Measurements from ENCODE around the gene GRAMD1B. TPM values are rescaled to one million over a fixed set of nuclear protein-coding genes. Genes with fewer than 3 reads are reported as not detected.

The GRAMD1B gene
- total and polyA plus RNA-seq, 4 donors, result 0.29 to 2.6 (median 1.3) TPM

DNA sequence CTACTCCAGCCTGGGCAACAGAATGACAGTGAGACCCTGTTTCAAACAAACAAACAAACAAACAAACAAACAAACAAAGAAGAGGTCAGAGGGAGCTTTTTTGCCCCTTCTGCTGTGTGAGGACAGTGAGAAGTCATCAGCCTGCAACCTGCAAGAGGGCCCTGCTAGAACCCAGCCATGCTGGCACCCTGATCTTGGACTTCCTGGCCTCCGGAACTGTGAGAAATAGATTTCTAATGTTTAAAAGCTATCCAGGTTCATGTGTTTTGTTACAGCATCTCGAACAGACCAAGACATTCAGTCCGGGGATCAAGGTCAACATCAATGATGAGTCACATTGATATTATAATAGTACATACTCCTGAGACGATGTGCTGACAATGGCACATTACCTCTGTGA is 41.4 kb upstream of the GRAMD1B start:
- Histone ChIP-seq H3K4me3 (ENCODE audit: low read depth in 1 of 3, low read length in 3 of 3) (no peak overlapping the region), H3K9me3 (ENCODE audit: control insufficient read depth in 4 of 4, low read length in 3 of 4) (no peaks in the 10 kb centered on the region), H3K36me3 (ENCODE audit: control insufficient read depth in 4 of 4, insufficient read depth in 3 of 4, low read depth in 1 of 4, low read length in 3 of 4) (no peaks in the 10 kb centered on the region), H3K27me3 (ENCODE audit: control insufficient read depth in 4 of 4, insufficient read depth in 4 of 4, low read length in 3 of 4) (no peaks in the 10 kb centered on the region), H3K27ac (ENCODE audit: low read depth in 1 of 2, low read length in 2 of 2) (no peak overlapping the region), H3K4me1 (ENCODE audit: control insufficient read depth in 4 of 4, insufficient read depth in 4 of 4, low read length in 3 of 4) (no peaks in the 10 kb centered on the region), H3K9ac (ENCODE audit: low read depth in 1 of 2, low read length in 2 of 2) (no peak overlapping the region)
- WGBS, result 87% methylated on average over 4 of the region's 4 CpGs
- TF ChIP-seq, protein P1, sequence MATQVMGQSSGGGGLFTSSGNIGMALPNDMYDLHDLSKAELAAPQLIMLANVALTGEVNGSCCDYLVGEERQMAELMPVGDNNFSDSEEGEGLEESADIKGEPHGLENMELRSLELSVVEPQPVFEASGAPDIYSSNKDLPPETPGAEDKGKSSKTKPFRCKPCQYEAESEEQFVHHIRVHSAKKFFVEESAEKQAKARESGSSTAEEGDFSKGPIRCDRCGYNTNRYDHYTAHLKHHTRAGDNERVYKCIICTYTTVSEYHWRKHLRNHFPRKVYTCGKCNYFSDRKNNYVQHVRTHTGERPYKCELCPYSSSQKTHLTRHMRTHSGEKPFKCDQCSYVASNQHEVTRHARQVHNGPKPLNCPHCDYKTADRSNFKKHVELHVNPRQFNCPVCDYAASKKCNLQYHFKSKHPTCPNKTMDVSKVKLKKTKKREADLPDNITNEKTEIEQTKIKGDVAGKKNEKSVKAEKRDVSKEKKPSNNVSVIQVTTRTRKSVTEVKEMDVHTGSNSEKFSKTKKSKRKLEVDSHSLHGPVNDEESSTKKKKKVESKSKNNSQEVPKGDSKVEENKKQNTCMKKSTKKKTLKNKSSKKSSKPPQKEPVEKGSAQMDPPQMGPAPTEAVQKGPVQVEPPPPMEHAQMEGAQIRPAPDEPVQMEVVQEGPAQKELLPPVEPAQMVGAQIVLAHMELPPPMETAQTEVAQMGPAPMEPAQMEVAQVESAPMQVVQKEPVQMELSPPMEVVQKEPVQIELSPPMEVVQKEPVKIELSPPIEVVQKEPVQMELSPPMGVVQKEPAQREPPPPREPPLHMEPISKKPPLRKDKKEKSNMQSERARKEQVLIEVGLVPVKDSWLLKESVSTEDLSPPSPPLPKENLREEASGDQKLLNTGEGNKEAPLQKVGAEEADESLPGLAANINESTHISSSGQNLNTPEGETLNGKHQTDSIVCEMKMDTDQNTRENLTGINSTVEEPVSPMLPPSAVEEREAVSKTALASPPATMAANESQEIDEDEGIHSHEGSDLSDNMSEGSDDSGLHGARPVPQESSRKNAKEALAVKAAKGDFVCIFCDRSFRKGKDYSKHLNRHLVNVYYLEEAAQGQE (IDR thresholded peaks at IDR 0.05), result no peak
- TF ChIP-seq, protein P2, sequence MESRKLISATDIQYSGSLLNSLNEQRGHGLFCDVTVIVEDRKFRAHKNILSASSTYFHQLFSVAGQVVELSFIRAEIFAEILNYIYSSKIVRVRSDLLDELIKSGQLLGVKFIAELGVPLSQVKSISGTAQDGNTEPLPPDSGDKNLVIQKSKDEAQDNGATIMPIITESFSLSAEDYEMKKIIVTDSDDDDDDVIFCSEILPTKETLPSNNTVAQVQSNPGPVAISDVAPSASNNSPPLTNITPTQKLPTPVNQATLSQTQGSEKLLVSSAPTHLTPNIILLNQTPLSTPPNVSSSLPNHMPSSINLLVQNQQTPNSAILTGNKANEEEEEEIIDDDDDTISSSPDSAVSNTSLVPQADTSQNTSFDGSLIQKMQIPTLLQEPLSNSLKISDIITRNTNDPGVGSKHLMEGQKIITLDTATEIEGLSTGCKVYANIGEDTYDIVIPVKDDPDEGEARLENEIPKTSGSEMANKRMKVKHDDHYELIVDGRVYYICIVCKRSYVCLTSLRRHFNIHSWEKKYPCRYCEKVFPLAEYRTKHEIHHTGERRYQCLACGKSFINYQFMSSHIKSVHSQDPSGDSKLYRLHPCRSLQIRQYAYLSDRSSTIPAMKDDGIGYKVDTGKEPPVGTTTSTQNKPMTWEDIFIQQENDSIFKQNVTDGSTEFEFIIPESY (IDR thresholded peaks at IDR 0.05), result no peak
- TF ChIP-seq, protein P3, sequence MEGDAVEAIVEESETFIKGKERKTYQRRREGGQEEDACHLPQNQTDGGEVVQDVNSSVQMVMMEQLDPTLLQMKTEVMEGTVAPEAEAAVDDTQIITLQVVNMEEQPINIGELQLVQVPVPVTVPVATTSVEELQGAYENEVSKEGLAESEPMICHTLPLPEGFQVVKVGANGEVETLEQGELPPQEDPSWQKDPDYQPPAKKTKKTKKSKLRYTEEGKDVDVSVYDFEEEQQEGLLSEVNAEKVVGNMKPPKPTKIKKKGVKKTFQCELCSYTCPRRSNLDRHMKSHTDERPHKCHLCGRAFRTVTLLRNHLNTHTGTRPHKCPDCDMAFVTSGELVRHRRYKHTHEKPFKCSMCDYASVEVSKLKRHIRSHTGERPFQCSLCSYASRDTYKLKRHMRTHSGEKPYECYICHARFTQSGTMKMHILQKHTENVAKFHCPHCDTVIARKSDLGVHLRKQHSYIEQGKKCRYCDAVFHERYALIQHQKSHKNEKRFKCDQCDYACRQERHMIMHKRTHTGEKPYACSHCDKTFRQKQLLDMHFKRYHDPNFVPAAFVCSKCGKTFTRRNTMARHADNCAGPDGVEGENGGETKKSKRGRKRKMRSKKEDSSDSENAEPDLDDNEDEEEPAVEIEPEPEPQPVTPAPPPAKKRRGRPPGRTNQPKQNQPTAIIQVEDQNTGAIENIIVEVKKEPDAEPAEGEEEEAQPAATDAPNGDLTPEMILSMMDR (IDR thresholded peaks at IDR 0.05; ENCODE audit: low read depth, low read length, missing input control), result no peak
- TF ChIP-seq TAF1 (conservative IDR thresholded peaks at IDR 0.05), result no peak
- no peak for TF ChIP-seq NR2F2 (IDR thresholded peaks at IDR 0.05)
- TF ChIP-seq, protein P4, sequence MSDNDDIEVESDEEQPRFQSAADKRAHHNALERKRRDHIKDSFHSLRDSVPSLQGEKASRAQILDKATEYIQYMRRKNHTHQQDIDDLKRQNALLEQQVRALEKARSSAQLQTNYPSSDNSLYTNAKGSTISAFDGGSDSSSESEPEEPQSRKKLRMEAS (IDR thresholded peaks at IDR 0.05), result no peak
- no peak for TF ChIP-seq FOXA1 (IDR thresholded peaks at IDR 0.05)
- no peak for TF ChIP-seq ATF3 (IDR thresholded peaks at IDR 0.05)
- TF ChIP-seq FOXA2 (IDR thresholded peaks at IDR 0.05), result no peak
- TF ChIP-seq HNF4G (IDR thresholded peaks at IDR 0.05), result no peak
- TF ChIP-seq GABPA (IDR thresholded peaks at IDR 0.05 in 1 of 2, conservative IDR thresholded peaks at IDR 0.05 in 1 of 2), result no peak
- no peak for TF ChIP-seq HNF4A (conservative IDR thresholded peaks at IDR 0.05)
- no peak for TF ChIP-seq JUND (IDR thresholded peaks at IDR 0.05)
- no peak for TF ChIP-seq RAD21 (IDR thresholded peaks at IDR 0.05)
- TF ChIP-seq RXRA (IDR thresholded peaks at IDR 0.05), result no peak
- TF ChIP-seq EGR1 (IDR thresholded peaks at IDR 0.05; ENCODE audit: low read depth in 2 of 2), result no peak
- no peak for TF ChIP-seq YY1 (IDR thresholded peaks at IDR 0.05)
- no peak for TF ChIP-seq SP1 (IDR thresholded peaks at IDR 0.05)
- DNase-seq (ENCODE audit: low spot score), result no peak

Measured in liver (tissue), 9 donors.